CD4-positive, alpha-beta T cell treated with Interleukin-4 for 1 hour (primary cell): ENCODE results near the gene SUSD6.

Experiments
- DNase-seq, 2 donors: peaks; one replicate each; pipeline ENCODE4 v3.0.0-alpha.2; 2020 to 2022

SUSD6 gene

DNA sequence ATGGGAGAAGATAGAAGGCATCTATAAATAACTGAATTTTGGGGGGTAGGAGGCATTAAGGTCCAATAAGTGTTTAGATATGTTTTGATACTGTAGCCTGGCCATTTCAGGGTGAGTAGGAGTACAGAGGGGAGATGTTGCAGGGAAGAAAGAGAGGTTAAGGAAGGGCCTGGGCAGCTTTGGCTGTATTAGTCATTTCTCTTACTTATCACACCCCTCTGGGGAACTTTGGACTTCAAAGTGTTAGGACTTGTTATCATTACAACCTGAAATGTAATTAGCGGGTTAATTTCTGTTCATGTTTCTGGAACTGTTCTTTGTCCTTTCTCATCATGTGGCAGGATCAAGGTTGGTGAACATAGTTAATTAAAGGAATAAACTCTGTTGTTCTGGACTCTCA lies 40.3 kb downstream of the SUSD6 start:
- no peak for DNase-seq

DNA sequence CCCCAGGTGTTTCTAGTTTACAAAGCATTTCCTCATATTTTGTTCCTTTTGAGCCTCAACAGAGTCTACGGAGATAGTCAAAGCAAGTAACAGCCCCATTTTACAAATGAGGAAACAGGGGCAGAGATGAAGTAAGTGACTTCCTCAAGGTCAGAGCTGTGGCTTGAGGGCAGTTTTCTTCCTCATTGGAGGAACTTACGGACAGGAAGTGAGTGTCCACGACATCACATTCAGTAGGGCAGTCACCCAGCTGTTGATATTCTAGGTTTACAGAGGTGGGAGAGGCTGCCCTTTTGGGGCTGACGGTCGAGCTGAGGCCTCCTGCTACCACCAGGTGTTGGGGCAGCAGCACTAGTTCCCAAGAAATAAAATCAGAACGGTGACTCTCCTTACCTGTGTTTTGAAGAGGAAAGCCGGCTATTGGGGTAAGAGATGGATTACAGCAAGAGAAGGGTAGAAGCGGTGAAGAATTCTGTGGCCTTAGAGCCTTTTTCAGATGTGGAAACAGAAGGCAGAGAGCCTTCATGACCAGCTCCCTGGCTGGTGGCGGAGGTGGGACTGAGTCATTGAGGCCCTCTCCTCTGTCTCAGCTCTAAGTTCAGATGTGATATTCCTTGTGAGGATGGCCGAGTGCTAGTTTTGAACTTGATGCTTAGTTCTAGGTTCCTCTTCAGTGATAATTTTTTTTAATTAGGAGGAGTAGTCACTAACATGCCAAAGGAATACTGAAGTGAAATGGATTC lies 41.7 kb downstream of the SUSD6 start:
- peak in 1 of 2 donors; percentile 59 for DNase-seq

DNA sequence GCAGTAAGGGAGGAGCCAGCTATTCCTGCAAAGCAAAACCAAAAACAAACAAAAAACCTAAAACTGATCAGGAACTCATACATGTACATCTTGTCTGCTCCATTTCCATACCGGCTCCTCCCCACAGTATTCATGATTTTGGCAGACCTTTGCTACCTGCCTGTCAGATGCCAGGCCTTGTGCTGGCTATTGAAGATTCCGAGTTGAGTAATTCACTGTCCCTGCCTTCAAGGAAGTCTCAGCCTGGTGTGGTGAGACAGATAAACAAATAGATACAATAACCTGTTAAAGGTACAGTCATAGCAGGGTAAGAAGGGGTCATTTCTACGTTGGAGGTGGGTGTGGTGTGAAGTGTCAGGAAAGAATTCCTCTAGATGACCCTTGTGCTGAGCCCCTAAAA lies 42.7 kb downstream of the SUSD6 start:
- DNase-seq, result no peak

DNA sequence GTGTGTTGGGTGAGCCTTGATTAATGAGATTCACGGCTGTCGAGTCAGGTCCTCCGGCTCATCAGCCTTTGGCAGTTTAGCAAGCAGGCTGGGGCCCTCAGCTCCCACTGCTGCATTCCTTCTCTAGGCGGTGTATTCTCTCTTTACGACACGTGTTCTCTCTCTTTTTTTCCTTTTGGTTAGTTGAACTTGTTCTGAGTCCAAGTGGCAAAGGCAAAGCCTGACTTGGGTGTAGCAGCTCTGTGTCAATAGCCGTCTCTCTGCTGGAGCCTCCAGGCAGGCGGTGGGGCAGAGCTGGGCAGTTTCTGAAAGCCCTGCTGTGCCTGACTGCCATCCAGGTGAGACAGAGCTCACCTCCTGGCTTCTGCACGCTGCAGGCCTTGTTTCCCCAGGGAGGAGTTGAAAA lies 46.6 kb downstream of the SUSD6 start:
- DNase-seq, result no peak

DNA sequence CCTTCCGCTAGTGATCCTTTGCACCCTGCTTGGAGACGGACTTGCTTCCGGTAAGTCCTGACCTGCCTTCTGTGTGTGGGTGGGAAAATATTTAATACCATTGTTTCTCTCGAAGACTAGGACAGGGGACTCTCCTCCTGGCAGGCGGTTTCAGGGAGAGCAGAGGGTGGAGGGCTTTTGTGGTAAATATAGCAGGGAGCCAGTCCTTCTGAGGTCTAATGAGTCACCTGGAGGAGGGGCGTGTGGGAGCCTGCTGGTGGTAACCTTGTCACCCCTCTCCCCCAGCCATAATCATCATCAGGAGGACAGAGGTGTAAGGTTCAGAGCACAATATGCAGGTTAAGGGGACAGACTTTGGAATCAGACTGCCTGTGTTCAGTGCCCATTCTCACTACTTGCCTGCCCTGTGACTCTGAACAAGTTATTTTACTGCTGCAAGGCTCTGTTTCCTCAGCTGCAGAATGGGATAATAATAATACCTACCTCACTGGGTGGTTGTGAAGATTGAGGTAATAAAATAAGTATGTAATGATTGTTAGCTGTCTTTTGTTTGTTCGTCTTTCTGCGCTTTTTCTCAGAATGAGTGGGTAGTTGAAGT lies 47.4 kb downstream of the SUSD6 start:
- no peak for DNase-seq

DNA sequence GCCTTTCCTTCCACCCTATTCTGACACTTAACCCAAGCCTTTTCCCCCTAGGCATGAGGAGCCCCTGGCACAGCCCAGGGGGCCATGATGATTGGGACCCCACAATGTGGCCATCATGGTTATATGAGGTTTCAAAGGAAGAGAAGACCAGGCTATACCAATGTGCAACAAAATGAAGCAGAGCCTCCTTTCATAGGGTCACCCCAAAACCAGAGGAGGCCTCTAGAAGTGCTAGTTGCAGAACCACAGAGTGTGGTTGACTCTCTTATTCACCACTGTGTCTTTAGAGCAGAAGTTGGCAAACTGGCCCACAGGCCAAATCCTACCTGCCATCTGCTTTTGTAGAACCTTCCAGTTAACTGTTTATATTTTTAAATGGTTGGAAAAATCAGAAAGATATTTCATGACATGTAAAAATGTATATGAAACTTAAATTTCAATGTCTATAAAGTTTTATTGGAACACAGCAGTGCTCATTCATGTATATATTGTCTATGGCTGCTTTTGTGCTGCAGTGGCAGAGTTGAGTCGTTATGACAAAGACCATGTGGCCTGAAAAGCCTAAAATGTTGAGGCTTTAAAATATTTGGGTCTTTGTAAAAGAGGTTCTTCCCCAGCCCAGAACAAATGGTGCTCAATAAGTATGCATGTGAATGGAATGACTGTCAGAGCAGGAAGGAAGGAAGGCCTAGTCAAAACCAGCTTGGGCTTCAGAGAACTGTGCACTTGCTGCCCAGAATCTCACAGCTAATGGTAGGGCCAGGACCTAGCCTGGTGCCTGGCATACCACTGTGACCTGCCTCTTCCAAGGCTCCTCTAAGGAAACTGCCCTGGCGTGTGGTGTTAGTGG lies 49.2 kb downstream of the SUSD6 start:
- no peak for DNase-seq

DNA sequence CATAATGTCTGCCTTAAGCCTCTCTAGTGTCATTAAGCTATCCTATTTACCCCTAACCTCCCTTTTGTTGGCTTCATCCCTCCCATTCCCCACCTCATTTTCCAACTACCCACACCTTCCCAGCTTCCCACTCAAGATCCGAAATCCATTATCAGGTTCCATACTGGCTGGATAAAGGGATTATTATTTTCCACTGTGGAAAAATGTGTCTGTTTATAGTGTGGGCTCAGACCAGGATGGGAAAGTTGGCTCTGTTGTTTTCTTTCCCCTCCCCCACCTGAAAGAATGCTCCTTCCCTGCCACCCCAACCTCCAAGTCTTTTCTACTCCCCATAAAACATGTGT lies 49.8 kb downstream of the SUSD6 start:
- no peak for DNase-seq

DNA sequence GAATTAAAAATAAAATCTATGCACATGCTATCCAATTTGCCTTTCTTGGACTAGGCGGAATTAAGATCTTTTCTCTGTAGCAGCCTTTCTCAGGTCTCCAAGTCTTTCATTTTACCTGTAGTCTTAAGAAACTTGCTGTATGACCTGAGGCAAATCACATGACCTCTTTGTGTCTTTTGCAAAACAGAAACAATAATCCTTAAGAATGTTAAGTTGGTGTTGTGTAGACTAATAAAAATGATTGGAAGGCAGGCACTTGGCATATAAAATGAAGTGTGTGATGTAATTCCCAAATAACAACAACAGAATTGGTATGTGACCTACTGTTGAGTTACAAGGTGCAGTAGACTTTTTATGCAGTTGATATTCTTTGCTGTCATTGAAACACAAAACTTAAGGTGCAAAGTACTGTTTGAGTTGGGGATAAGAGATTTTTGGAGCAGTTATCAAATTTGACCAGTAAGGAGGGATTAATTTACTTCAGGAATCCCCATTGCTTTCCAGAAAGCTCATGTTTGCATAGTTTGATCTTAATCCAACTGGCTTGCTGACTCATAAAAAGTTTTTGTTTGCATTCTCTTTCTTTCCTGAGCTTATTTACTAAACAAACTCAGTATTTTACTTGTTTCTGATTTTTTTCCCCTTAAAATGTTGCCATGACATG lies 51.4 kb downstream of the SUSD6 start:
- DNase-seq, result no peak

DNA sequence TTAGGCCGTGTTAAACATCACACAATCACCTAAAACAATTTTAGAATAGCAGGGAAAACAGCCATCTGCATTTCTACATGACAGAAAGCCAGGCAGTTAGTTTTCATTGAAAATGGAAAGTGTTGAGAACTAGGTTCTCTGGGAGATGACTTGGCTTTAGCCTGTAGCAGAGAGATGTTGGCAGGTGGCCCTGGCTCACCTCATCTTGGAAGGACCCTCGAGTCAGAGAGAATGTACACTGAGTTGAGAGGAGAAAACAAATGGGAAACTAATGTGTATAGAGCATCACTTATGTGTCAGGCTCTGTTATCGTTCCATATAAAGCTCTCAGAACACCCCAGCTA lies 51.9 kb downstream of the SUSD6 start:
- DNase-seq, result no peak

DNA sequence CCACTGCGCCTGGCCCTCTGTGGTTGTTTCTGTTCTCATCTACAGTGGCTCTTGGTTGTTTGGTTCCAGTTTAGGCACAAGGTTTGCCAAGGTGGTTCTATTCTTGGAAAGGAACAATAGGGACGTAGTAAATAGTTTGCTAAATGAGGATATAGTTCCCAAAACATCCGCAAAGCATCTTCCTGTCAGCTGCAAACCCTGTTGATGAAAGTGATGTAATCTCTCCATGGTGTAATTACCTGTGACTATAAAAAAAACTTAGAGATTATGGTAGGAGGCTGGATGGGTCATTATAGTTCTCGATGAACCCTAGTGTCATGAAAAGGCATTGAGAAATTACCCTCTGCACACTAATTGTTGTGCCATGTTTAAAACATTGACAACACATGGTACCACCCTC lies 52.9 kb downstream of the SUSD6 start:
- DNase-seq, result no peak

DNA sequence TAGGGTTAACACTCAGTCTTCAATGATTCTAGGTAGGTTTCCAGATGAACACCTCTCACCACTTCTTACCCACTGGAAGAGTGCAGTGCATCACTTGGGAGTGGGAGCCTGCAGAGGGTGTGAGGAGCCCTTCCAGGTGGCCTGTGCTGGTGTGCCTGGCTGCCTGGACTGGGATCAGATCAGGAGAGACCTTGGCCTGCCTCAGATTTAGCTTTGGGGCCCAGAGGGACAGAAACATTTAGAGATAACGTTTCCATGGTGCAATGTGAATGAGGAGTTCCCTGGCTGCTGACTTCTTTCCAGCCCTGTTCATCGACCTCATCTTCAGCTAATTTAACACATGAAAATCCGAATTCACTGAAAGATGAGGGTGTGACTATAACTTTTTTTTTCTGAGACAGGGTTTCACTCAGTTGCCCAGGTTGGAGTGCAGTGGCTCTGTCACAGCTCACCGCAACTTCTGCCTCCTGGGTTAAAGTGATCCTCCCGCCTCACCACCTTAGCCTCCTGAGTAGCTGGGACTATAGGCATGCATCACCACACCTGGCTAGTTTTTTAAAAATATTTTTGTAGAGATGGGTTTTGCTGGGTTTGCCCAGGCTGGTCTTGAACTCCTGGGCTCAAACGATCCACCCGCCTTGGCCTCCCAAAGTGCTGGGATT lies 53.6 kb downstream of the SUSD6 start:
- DNase-seq, result no peak

DNA sequence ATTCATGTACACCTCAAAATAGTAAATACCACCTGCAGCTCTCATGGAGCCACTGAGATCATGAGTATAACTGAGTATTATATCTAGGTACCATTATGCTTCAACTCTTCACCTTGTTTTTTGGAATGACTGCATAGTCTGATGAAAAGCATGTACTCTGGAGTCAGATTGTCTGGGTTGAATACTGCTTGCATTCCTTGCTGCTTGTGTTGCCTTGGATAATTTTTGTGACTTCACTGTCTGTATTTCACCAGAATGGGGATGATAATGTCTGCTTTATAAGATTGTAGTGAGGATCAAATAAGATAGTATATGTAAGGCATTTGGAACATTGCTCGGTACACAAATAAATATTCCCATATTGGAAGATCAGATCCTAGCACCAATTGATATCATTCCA lies 54.2 kb downstream of the SUSD6 start:
- no peak for DNase-seq

DNA sequence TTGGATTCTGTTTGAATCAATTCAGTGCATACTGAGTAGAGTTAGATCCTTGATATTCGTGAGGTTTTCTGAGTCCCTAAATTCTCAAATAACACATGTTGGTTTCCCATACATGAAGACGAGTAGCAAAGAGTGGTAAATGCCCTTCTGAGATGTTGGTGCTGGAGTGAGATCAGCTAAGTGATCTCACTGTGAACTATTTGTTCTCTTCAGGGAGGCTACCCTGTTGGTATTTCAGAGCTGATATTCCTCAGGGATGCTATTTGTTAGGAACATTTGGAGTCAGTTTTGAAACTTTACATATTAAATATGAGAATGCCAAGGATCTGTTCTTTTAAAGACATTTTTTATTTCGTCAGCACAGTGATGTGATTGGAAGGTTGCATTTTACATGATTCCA lies 54.7 kb downstream of the SUSD6 start:
- no peak for DNase-seq

DNA sequence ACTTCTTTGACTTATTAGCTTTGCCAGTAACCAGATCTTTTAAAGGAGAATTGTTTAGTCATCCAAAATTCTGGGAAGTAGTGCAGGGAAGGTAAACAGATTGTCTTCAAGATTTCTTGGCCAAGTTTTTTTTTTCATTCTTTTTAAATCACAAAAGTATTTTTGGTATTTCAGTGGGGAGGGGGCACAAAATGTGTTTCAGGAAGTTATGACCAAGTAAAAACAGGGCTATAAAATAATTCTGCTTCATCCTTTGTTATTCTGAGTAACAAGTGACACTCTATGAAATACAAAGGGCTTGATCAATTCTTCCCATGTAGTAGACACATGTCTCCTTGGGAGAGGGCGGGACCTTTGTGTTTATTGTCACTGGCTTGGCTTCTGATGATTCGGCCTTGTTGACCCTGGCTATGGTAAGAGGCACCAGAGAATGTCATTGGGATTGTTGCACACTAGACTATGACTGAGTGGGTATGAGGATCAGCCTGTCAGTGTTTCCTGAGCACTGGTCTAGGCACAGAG lies 55.4 kb downstream of the SUSD6 start:
- no peak for DNase-seq

DNA sequence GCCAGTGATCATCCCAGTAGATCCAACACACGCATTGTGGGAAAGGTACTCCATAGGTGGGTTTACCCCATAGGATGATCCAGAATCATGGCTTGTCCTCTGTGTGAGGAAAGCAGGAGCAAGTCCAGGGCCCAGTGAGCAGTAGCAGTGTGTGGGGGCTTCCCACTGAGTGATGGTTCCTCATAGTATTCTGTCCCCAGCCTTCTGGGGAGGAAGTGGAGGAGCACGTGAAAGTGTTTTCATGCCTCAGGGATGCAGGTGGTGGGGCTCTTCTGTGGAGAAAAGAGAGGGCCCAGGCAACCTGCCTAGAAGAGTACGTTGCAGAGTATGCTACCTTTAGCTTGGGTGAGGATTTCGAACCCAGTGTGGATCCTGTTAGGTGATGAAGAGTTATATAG lies 56.5 kb downstream of the SUSD6 start:
- no peak for DNase-seq

DNA sequence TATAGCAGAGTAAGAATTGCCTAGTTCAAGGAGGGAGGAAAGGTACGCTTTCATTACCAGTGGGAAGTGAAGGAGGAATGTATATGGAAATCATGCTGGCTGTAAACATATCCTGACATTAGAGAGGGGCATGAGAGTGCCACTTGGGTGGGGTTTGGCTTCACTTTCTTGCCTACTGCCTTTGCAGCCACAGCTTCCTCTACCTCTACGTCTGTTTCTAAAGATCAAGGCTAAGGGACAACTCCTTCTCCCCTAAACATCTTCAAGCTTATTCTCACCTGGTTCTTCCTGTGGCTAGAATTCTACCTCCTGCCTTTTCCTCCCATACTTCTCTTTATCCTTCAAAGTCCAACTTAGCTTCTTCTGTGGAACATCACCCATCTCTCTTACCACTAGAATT lies 58.0 kb downstream of the SUSD6 start:
- no peak for DNase-seq

DNA sequence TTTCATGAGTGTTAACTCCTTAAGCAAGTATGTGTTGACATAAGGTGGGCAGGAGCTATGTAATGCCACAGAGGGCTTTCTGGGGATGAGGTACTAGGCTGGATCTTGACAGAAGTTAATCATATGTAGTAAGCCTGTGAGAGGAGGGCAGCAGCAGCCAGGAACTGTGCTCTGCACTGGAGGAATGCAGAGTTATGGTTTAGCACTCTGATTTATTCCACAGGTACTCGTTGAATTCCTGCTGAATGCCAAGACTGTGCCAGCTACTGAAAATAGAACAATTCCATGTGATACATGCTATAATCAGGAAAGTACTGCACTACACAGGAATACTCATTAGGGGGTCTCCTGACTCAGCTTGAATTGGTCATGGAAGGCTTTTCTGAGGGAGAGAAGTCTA lies 58.7 kb downstream of the SUSD6 start:
- DNase-seq, result no peak

DNA sequence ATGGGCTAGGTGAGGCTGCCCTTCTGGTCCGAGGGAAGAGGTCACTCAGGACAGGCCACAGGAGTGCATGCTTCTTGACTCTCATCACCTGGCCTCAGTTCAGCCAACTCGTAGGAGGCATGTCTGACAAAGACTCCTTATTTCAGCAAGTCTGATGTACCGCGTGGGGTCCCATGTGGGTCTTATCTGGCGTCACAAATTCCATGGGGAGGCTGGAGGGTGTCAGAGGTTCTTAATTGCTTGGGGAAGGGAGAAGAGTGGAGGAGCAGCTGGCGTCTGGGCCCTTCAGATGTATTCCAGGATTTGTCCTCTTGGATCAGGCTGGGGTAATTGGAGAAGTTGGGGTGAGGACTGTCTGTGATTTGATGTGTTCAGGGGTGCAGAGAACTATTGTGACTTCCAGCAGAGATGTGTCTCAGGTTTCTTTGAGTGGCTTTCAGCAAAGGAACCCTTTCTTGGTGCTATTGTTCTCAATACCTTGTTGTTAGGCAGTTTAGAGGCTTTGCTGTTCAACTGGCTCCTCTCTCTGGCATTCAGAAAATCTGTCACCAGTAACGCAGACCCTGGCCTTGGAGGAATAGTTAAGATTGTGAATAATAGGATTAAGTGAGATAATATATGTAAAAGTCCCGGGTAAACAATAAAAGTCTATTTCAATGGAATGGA lies 60.1 kb downstream of the SUSD6 start:
- DNase-seq, result no peak

DNA sequence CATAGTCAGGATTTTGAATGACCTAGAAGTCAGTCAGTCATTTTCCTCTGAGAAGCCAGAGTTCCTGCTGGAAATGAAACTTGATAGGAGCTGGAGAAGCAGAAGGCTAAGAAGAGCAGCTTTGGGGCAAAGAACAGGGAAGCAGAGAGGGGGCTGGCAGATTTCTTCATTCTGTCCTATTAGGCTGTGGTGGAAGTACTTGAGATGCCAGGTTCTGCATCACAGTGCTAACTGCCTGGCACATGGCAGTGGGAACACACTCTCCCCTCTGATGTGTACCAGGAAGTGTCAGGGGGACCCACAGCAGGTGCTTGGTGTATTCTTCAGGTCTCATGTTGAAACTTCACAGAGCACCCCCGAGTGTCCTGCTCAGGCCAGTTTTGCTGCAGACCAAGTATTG lies 61.0 kb downstream of the SUSD6 start:
- DNase-seq, result no peak

DNA sequence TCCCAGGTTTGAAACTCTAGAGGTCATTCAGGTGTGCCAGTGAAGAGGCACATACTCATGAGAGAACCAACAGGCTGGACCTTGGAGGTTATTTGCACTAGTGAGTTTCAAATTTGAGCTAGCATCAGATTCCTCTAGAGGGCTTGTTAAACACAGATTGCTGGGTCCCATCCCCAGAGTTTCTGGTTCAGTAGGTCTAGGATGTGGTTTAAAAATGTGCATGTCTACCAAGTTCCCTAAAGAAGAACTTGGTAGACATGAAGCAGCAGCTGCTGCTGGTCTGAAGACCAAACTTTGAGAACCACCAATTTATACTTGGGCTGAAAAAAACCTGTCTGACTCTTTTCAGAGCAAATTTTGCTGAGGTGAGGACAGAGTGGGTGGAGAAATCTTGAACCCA lies 61.7 kb downstream of the SUSD6 start:
- no peak for DNase-seq

DNA sequence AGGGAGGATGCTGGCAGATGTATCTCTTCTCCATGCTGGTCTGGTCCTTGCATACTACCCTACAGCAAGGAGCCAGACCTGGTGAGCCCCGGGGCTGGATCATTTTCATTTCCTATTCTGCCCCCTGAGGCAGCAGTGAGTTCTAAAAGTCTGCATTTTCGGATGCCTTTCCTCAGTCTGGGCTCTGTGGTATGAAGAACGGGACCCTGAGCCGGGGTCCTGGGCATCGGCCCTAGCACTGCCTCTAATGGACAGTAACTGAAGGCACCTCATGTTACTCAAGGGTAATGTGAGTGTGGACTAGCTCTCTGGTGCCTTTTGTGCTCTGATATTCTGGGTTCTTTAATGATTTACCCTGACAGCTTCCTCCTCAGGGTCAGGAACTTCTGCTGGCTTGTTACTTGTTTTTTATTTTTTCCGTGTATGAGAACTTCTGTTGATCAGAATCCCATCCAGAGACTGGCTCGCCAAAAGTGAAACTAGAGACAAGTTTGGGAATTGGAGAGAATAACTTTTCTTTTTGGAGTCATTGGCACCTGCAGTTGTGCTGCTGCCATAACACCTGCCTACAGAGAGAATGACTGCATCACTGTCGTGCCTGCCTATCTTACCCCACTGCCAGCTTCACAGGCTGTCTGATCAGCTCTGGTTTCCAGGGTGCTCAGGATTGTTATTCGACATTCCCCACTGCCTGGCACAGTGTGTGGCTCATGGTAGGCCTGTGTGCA lies 62.3 kb downstream of the SUSD6 start:
- DNase-seq, result no peak
